GM20431 (cell line): Measurements from ENCODE around the gene NR2C2.

ENCODE experiments used
- in situ Hi-C: fragments of 300-500 bp; cut with MseI, MboI; formaldehyde crosslinking; loops from one replicate; pipeline ENCODE4 v1.15.0; 2020; ENCODE audit warnings: low sequenced_read_pairs; ENCODE audit not compliant: unreplicated experiment

NR2C2 gene

GRCh38 chr3:15010664-15011063 is 63.3 kb downstream of the NR2C2 start:
- in situ Hi-C loops, result no loop called here

DNA sequence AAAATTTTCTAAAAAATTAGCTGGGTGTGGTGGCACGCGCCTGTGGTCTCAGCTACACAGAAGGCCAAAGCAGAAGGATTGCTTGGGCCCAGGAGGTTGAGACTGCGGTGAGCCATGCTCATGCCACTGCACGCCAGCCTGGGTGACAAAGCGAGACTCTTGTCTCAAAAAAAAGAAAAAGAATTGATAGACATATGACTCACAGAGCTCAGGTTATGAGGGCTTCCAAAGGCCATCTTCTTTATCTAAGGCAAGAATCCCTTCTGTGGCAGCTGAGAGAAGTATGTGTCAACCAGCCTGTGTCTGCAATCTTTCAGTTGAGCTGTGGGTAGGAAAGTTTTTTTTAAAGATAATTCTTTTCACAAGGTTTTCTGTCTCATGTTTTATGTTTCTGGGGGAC is 63.8 kb downstream of the NR2C2 start:
- in situ Hi-C loops, result no loop called here

DNA sequence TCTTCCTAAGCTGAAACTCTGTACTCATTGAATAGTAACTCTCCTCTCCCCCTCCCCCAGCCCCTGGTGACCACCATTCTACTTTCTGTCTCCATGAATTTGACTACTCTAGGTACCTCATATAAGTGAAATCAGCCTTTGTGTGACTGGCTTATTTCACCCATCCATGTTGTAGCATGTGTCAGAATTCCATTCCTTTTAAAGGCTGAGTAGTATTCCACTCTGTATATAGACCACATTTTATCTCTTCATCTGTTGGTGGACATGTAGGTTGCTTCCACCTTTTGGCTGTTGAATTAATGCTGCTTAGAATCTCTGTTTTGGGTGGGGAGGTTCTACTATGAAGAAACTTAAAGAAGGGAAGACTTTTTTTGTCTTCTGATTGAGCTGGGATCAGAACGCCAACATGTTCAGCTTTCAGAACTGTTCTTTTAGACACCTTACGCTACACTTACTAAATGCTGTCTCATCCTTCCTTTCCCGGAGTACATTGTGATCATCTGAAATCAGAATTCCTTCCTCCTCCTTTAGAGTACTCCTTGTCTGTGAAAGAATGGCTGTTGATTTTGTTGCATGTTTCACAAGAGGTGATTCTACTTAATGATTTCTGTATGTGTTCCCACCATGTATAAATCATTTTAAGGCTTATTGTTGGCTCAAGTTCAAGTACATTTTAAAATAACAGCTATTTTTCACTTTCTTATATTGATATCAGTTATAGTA is 67.4 kb downstream of the NR2C2 start:
- in situ Hi-C loops, result no loop called here

GRCh38 chr3:15015456-15015855 is 68.1 kb downstream of the NR2C2 start:
- in situ Hi-C loops, result no loop called here

GRCh38 chr3:15017191-15017590 is 69.8 kb downstream of the NR2C2 start:
- in situ Hi-C loops, result no loop called here

- in situ Hi-C loops, result no loop called here
Measured at GRCh38 chr3:15023249-15023648, 75.9 kb downstream of the NR2C2 start.

DNA sequence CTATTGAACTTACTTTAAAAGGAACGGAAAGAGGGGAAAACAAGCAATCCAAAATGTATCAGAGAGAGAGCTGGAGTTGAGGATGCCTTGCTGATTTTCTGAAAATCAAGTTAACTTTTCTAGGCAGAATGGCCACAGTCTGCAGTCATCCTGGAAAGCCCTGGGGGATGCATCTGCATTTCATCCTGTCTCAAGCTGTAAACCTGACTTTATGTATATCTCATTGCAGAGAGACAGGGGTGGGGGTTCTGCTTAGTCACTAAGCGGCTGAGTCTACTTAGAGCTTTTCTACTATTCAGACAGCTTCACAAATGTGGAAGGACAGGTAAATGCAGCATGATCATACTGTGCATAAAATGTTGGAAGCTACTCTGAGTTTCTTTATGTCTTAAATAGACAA is 76.3 kb downstream of the NR2C2 start:
- in situ Hi-C loops, result no loop called here

GRCh38 chr3:15029625-15030024 is 82.2 kb downstream of the NR2C2 start:
- in situ Hi-C loops, result no loop called here

GRCh38 chr3:15032650-15033049 is 85.3 kb downstream of the NR2C2 start:
- in situ Hi-C loops, result no loop called here

DNA sequence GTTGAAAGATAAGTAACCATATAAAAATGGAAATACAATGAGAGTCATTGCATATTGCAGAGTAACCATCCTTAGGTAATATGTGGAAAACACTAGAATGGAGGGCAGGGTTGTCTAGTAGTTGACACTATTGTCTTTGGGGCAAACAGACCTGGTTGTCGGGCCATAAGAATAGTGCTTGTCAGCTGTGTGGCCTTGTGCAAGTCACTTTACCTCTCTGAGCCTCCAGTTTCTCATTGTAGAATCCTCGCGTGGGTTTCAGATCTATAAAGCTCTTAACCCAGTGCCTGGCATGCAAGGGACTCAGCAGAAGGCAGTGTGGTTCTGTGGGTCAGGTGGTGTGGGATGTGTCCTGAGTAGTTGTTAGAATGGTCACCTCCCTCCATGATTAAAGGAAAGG is 85.7 kb downstream of the NR2C2 start:
- in situ Hi-C loops, result no loop called here

DNA sequence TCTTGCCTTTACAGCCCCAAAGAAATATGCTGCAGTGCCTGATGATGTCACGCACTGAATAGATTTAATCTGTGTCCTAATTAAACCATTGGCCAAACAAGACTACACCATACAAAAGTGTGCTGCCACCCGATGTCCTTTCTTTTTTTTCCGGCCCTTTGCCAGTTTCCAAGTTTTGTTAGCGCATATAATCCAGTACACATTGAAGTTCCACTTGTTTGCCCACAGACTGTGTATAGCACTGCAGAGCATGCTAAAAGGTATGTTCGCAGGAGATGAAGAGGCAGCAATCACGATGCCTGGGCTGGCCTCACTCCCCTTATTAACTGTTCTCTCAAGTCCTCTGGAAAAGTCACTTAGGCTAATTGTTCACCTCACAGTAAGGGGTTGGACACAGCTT is 90.9 kb downstream of the NR2C2 start:
- in situ Hi-C loops, result no loop called here

GRCh38 chr3:15040844-15041243 is 93.5 kb downstream of the NR2C2 start:
- in situ Hi-C loops, result no loop called here

- in situ Hi-C loops, result no loop called here
Measured at GRCh38 chr3:15041950-15042349, 94.6 kb downstream of the NR2C2 start.

GRCh38 chr3:15042936-15043335 is 95.6 kb downstream of the NR2C2 start:
- in situ Hi-C loops, result no loop called here

GRCh38 chr3:15043408-15044171 is 96.2 kb downstream of the NR2C2 start:
- in situ Hi-C loops, result no loop called here

DNA sequence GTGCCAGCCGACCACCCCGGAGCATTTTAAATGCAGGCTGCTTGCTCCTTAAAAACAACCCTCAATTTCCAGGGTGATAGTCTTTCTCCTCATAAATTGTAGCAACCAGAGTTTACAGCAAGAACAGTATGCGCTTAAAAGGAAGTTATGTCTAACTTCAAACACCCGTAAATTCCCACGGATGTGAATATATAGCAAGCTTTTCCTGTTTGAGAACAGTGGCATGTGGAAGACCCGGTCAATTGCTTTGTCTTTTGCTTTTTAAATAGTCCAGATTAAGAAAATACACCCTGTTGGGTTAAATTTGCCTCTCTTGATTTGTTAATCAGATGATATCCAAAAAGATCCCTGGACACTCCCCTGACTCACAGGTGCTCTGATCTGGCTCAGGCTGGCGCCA is 96.9 kb downstream of the NR2C2 start:
- in situ Hi-C loops, result no loop called here

GRCh38 chr3:15045667-15046066 is 98.3 kb downstream of the NR2C2 start:
- in situ Hi-C loops, result no loop called here

DNA sequence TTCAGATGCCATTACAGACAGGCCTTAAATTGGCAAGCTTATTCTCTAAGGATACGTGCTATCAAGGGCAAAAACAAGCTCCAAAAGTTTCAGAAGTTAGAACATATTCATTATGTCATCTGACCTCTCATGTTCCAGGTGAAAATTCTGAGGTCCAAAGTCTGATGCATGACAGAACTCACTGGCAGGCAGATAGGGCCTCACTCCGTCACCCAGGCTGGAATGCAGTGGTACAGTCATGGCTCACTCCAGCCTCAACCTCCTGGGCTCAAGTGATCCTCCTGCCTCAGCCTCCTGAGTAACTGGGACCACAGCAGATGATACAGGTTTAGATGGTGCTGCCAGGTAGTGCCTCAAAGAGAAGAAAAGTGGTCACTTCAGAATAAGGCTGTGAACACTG is 102.2 kb downstream of the NR2C2 start:
- in situ Hi-C loops, result no loop called here

DNA sequence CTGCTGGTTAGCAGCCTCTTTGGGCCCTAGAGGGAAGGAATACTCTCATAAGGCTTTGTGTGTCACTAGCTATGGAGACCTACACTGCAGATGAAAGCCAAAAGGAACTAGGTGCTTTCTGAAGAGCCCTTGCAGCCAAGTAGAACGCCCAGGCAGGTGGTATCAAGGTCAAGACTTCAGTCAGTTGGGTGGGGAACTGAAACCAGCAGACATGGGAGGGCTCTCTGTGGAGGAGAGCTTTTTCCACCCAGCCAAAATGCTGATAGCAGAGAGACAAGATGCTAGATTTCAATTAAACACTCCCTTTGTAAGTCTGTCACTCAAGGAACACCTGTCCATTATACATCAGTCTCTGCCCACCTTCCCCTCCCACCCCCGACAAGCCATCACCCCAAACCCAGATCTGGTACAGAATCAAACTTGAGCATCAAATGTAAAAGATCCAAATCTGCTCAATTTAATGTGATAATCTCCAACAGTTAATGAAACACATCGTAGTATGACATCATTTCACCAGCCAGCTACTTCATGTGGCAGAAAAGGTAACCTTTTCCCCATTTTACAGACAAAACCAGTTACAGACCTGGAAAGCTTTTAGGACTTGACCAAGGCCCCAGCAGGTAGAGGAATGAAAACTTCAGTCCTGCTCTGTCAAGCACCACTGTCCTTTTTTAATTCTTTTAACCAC is 103.2 kb downstream of the NR2C2 start:
- in situ Hi-C loops, result no loop called here

DNA sequence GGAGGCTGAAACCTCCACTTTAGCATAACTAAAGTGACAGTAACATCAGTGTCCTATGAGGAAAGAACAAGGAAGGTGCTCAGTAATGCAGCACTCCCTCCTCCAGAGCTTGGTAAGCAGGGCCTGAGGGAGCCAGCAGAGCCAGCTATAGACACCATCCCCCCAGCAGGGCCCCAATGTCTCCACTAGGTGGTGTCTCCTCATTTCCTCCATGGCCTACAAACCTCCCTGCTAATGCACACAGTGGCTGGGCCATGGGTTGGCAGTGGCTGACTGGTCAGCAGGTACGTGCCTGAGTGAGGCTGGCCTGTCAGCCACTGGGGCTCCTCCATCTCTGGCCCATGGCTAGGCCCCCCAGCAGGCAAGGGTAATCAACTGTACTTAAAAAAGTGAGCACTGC is 104.1 kb downstream of the NR2C2 start:
- in situ Hi-C loops, result no loop called here
